ENCODE results near the gene HYCC2. TPM values are rescaled to one million over a fixed set of nuclear protein-coding genes. Genes with fewer than 3 reads are reported as not detected.
A peak's percentile ranks its signal among the peaks of the same experiment; 100 is the strongest.

HYCC2 gene
- total RNA-seq, 4 donors from 2014 or later: 2.3 to 12.5 (median 3.5) TPM

GRCh38 chr2:201107624-201108023 lies 36.2 kb upstream of the HYCC2 start:
- no peaks in the 10 kb centered on the region for H3K36me3 ChIP-seq
- H3K4me1 ChIP-seq: peaks cover 18 to 22% of the 10 kb centered on the region in 2 donors
- H3K27ac ChIP-seq: no peak overlapping the region
- no peak for ATAC-seq
- no peak overlapping the region for H3K4me3 ChIP-seq
- no peak for DNase-seq
- no peaks in the 10 kb centered on the region for H3K27me3 ChIP-seq
- intact Hi-C loops (cut with DNase I; ENCODE audit: low total_unique reads): no loop called here
- in situ Hi-C loops (cut with MboI; ENCODE audit: low sequenced_read_pairs in 4 of 4): no loop called here
- no peak for TF ChIP-seq POLR2A (IDR thresholded peaks at IDR 0.05)
- no peak for TF ChIP-seq CTCF (IDR thresholded peaks at IDR 0.05 in 4 of 5, conservative IDR thresholded peaks at IDR 0.05 in 1 of 5)
- H3K9me3 ChIP-seq: no peaks in the 10 kb centered on the region

- H3K36me3 ChIP-seq: no peaks in the 10 kb centered on the region
- no peak for DNase-seq
- no peaks in the 10 kb centered on the region for H3K9me3 ChIP-seq
- H3K4me3 ChIP-seq: no peak overlapping the region
- TF ChIP-seq CTCF (IDR thresholded peaks at IDR 0.05 in 4 of 5, conservative IDR thresholded peaks at IDR 0.05 in 1 of 5) (no peak), POLR2A (IDR thresholded peaks at IDR 0.05) (no peak)
- no peak overlapping the region for H3K27ac ChIP-seq
- no peak for ATAC-seq
- no peaks in the 10 kb centered on the region for H3K27me3 ChIP-seq
- in situ Hi-C loops (cut with MboI; ENCODE audit: low sequenced_read_pairs in 4 of 4): no loop called here
- H3K4me1 ChIP-seq: peaks cover 12 to 15% of the 10 kb centered on the region in 2 donors
- intact Hi-C loops (cut with DNase I; ENCODE audit: low total_unique reads): no loop called here
Measured at GRCh38 chr2:201105759-201106158, 34.3 kb upstream of the HYCC2 start.

- no peak overlapping the region for H3K27ac ChIP-seq
- intact Hi-C loops (cut with DNase I; ENCODE audit: low total_unique reads) (no loop called here), in situ Hi-C loops (cut with MboI; ENCODE audit: low sequenced_read_pairs in 4 of 4) (no loop called here)
- ATAC-seq (no peak), DNase-seq (no peak)
- H3K4me1 ChIP-seq: no peaks in the 10 kb centered on the region
- H3K4me3 ChIP-seq: no peak overlapping the region
- H3K27me3 ChIP-seq: no peaks in the 10 kb centered on the region
- TF ChIP-seq POLR2A (IDR thresholded peaks at IDR 0.05) (no peak), CTCF (IDR thresholded peaks at IDR 0.05 in 4 of 5, conservative IDR thresholded peaks at IDR 0.05 in 1 of 5) (no peak)
- H3K36me3 ChIP-seq: no peaks in the 10 kb centered on the region
- H3K9me3 ChIP-seq: no peaks in the 10 kb centered on the region
Measured at GRCh38 chr2:201100497-201100896, 29.0 kb upstream of the HYCC2 start.

GRCh38 chr2:201093573-201093972 lies 22.1 kb upstream of the HYCC2 start:
- TF ChIP-seq CTCF (IDR thresholded peaks at IDR 0.05 in 4 of 5, conservative IDR thresholded peaks at IDR 0.05 in 1 of 5) (no peak), POLR2A (IDR thresholded peaks at IDR 0.05) (no peak)
- H3K36me3 ChIP-seq: peaks cover 0 to 6% of the 10 kb centered on the region in 2 donors
- no peaks in the 10 kb centered on the region for H3K27me3 ChIP-seq
- intact Hi-C loops (cut with DNase I; ENCODE audit: low total_unique reads): no loop called here
- no peak for DNase-seq
- no peaks in the 10 kb centered on the region for H3K9me3 ChIP-seq
- H3K4me3 ChIP-seq: no peak overlapping the region
- in situ Hi-C loops (cut with MboI; ENCODE audit: low sequenced_read_pairs in 4 of 4): no loop called here
- peak overlapping the region in 1 of 4 donors; percentile 28 for H3K27ac ChIP-seq
- H3K4me1 ChIP-seq: no peaks in the 10 kb centered on the region
- no peak for ATAC-seq

DNA sequence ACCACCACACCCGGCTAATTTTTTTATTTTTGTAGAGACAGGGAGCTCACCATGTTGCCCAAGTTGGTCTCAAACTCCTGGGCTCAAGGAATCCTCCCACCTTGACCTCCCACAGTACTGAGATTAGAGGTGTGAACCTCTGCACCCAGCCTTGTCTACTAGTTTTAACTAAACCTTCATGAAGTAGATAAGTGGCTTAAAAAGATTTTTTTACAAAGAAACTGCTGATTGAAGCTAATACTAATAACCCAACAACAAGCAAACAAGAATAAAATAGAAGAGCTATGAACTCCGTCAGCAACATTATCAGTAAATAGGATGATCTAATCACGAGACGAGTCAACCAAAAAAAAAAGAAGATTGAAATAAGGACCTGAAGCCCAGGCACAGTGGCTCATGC lies 19.1 kb upstream of the HYCC2 start:
- no peaks in the 10 kb centered on the region for H3K4me1 ChIP-seq
- H3K4me3 ChIP-seq: no peak overlapping the region
- DNase-seq (no peak), ATAC-seq (no peak)
- intact Hi-C loops (cut with DNase I; ENCODE audit: low total_unique reads): no loop called here
- TF ChIP-seq CTCF (IDR thresholded peaks at IDR 0.05 in 4 of 5, conservative IDR thresholded peaks at IDR 0.05 in 1 of 5) (no peak), POLR2A (IDR thresholded peaks at IDR 0.05) (no peak)
- H3K36me3 ChIP-seq: peaks cover 0 to 33% of the 10 kb centered on the region in 2 donors
- no peaks in the 10 kb centered on the region for H3K9me3 ChIP-seq
- no peak overlapping the region for H3K27ac ChIP-seq
- in situ Hi-C loops (cut with MboI; ENCODE audit: low sequenced_read_pairs in 4 of 4): no loop called here
- H3K27me3 ChIP-seq: no peaks in the 10 kb centered on the region
